GM19099 (cell line): Measurements from ENCODE around the gene WFDC11.

Source experiments
- POLR2A ChIP-seq: IDR thresholded peaks from 3 replicates; pipeline ENCODE4 v1.6.1; 2011; ENCODE audit warnings: low read depth; ENCODE audit not compliant: insufficient read length; ENCODE audit errors: extremely low read depth

WFDC11 gene

GRCh38 chr20:45629496-45630100, 40.4 kb downstream of the WFDC11 start, which contains the start of gene WFDC10A:
TSS of gene WFDC10A (plus strand) at chr20:45629739. CDS start at chr20:45629814, 75 bp downstream.
- no peak for TF ChIP-seq POLR2A

DNA sequence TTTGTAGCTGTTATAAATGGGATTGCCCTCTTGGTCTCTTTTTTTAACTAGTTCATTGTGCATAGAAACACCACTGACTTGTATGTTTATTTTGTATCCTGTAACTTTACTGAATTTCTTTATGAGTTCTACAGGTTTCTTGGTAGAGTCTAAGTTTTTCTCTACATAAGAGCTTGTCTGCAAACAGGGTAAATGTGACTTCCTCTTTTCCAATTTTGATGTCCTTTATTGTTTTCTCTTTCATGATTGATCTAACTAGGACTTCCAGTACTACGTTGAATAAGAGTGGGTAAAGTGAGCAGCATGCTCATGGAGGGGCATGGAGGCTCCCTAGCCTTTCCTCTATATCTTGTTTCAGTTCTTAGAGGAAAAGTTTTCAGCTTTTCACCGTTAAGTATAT, 43.5 kb downstream of the WFDC11 start:
- no peak for TF ChIP-seq POLR2A

DNA sequence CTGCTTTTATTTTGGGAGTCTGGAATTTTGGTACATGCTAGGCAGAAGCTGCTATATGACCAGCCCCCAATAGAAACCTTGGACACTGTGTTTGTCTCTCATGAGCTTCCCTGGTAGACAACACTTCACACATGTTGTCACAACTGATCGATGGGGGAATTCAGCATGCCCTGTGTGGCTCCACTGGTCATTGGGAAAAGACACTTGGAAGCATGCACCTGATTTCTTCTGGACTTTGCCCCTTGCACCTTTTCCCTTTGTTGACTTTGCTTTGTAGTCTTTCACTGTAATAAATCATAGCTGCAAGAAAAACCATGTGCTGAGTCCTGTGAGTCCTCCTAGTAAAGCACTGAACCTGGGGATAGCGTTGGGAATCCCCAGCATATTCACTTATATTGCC, 48.4 kb downstream of the WFDC11 start:
- TF ChIP-seq POLR2A, result no peak

DNA sequence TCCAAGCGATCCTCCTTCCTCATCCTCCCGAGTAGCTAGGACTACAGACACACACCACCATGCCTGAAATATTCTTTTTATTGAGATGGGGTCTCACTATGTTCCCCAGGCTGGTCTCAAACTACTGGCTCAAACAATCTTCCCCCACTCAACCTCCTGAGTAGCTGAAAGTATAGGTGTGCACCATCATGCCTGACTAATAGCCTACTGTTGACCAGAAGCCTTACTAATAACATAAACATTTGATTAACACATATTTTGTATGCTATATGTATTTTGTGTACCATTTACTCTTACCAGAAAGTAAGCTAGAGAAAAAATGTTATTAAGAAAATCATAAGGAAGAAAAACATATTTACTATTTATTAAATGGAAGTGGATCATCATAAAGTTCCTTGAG, 52.4 kb downstream of the WFDC11 start:
- TF ChIP-seq POLR2A, result no peak

DNA sequence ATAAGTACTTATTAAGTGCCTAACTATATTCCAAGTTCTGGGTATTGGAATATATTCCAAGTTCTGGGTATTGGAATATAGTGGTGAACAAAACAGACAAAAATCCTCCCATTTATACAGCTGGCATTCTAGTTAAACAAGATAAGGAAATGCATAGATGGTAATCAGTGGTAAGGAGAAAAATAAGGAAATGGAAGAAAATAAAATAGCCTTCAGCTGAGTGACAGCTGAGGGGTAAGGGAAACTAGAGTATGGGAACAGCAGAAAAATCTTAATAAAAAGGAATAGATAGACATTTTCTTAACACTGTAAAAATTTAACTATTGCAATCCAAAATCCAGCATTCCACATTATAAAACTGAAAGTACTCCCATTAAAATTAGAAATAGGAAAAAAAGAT, 57.7 kb downstream of the WFDC11 start:
- no peak for TF ChIP-seq POLR2A

GRCh38 chr20:45611054-45611453, 59.0 kb downstream of the WFDC11 start:
- TF ChIP-seq POLR2A, result no peak

GRCh38 chr20:45607810-45608209, 62.2 kb downstream of the WFDC11 start:
- TF ChIP-seq POLR2A, result no peak
